HG02642 (cell line): ENCODE measurements around the gene IBA57.
"Not testable (repeated sequence)": the region's sequence is repeated elsewhere in the genome, so short reads cannot be mapped to it uniquely, and the experiment has no call there.

ENCODE experiments used
- ATAC-seq: cut with Tn5 transposase; IDR thresholded peaks from one replicate; pipeline ENCODE4 v1.9.1; 2021; ENCODE audit warnings: mild to moderate bottlenecking; ENCODE audit not compliant: unreplicated experiment, poor library complexity

IBA57 gene

GRCh38 chr1:228184152-228184551, 18.5 kb downstream of the IBA57 start:
- no peak for ATAC-seq

- ATAC-seq = no peak
These were observed 20.0 kb downstream of the IBA57 start for GRCh38 chr1:228185641-228185965.

GRCh38 chr1:228188249-228188648, 22.6 kb downstream of the IBA57 start:
- not testable (repeated sequence) for ATAC-seq

GRCh38 chr1:228190182-228190581, 24.6 kb downstream of the IBA57 start:
- no peak for ATAC-seq

GRCh38 chr1:228190778-228191177, 25.2 kb downstream of the IBA57 start:
- ATAC-seq = no peak

GRCh38 chr1:228194436-228194835, 28.8 kb downstream of the IBA57 start:
- ATAC-seq = no peak

- ATAC-seq = no peak
These were observed 29.6 kb downstream of the IBA57 start for GRCh38 chr1:228194921-228195812.

- ATAC-seq = no peak
These were observed 32.0 kb downstream of the IBA57 start for GRCh38 chr1:228197555-228198147.

- ATAC-seq = no peak
These were observed 33.5 kb downstream of the IBA57 start for GRCh38 chr1:228198977-228199590.

GRCh38 chr1:228204958-228205357, 39.4 kb downstream of the IBA57 start:
- ATAC-seq = no peak

- no peak for ATAC-seq
These were observed 40.2 kb downstream of the IBA57 start for GRCh38 chr1:228205526-228206436.

GRCh38 chr1:228206582-228207351, 41.2 kb downstream of the IBA57 start:
- no peak for ATAC-seq

- no peak for ATAC-seq
These were observed 41.8 kb downstream of the IBA57 start for GRCh38 chr1:228207381-228207810.

- no peak for ATAC-seq
These were observed 42.5 kb downstream of the IBA57 start, which contains the start of gene OBSCN for GRCh38 chr1:228207851-228208821. Gene OBSCN (plus strand): TSS chr1:228208044. CDS start chr1:228211784, 3,740 bp downstream.

GRCh38 chr1:228208831-228209551, 43.4 kb downstream of the IBA57 start:
- ATAC-seq = no peak

GRCh38 chr1:228209657-228210056, 44.1 kb downstream of the IBA57 start:
- ATAC-seq = no peak

- ATAC-seq = no peak
These were observed 44.6 kb downstream of the IBA57 start for GRCh38 chr1:228210076-228210651.
